GM21367 (cell line): Measurements from ENCODE around the gene CERS4.
"Not testable (repeated sequence)": the region's sequence is repeated elsewhere in the genome, so short reads cannot be mapped to it uniquely, and the experiment has no call there.

Experiments used
- ATAC-seq: cut with Tn5 transposase; IDR thresholded peaks from one replicate; pipeline ENCODE4 v1.9.1; 2021; ENCODE audit not compliant: unreplicated experiment

The CERS4 gene

DNA sequence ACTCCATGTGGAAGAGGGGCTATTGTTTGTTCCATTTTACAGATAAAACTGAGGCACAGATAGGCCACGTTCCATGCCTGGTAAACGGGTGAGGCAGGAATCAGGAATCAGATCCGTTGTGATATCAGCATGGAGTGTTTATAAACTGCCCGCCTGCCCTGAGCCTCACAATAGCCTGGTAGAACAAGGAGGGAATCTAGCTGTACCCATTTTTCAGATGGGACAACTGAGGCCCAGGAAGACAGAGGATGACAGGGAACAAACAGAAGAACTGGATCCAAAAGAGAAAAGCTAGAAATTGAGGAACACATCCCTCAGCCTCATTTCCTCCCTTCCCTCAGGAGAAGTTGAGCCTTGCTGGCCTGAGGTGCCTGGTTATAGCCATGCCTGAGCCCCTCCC is 32.5 kb downstream of the CERS4 start:
- no peak for ATAC-seq

DNA sequence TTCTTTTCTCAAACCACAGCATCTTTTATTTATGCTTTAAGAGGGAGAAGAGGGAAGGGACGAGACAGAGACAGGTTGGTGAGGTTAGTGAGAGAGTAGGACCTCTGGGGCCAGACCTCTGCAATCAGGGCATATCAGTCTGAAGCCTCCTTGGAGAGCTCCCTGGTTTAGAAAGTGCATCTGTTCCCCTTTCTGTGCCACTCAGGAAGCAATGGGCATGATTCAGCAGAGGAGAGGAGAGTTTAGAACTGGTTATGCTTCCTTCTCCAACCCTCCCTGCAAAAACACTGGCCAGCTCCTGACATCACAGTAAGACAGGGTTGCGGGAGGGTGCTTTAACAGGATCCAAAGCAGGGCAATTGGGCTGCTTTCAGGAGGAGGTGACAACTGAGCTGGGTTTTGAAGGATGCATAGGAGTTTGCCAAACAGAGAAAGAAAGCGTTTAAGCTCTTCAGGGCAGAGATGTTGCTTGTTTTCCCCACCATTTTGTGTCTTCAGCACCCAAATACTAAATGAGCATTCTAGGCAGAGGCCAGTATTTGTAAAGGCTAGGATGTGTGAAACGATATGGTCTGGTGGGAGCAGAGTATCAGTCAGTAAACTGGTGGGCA is 33.1 kb downstream of the CERS4 start:
- ATAC-seq: no peak

DNA sequence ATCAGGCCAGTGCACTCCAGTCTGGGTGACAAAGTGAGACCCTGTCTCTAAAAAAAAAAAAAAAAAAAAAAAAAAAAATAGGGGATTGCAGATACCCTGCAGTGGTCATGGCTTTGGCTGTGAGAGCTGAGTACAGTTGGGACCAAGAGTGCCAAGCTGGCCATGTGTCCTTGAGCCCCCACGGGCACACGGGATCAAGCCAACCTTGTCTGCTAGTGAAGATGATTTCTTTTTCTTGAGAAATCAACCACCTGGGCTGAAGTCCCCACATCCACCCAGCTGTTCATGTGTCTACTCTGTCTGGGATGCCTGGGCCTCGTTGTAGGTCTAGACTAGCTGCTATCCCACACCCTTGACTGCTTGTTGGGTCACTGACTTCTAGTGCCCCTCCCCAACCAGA is 34.0 kb downstream of the CERS4 start:
- no peak for ATAC-seq

- ATAC-seq: no peak
Observed at GRCh38 chr19:8244442-8244841, 35.3 kb downstream of the CERS4 start.

GRCh38 chr19:8245869-8246835 is 37.0 kb downstream of the CERS4 start:
- ATAC-seq: no peak

DNA sequence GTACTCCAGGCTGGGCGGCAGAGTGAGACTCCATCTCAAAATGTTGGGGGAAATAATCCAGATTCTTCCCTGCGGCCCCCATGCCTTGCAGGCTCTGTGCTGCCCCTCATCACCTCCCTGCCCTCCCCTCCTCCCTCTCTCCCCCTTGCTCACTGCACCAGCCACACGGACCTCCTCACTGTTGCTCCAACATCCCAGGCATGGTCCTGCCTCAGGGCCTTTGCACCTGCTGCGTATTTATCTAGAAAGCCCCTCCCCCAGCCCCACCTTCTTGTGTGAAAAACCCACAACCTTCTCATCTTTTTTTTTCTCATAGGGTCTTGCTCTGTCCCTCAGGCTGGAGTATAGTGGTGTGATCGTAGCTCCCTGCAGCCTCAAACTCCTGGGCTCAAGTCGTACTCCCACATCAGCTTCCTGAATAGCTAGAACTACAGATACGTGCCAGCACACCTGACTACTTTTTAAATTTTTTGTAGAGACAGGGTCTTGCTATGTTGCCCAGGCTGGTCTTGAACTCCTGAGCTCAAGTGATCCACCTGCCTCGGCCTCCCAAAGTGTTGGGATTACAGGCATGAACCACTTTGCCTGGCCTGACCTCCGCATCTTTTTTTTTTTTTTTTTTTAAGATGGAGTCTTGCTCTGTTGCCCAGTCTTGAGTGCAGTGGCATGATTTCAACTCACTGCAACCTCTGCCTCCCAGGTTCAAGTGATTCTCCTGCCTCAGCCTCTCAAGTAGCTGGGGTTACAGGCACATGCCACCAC is 38.1 kb downstream of the CERS4 start:
- not testable (repeated sequence) for ATAC-seq

DNA sequence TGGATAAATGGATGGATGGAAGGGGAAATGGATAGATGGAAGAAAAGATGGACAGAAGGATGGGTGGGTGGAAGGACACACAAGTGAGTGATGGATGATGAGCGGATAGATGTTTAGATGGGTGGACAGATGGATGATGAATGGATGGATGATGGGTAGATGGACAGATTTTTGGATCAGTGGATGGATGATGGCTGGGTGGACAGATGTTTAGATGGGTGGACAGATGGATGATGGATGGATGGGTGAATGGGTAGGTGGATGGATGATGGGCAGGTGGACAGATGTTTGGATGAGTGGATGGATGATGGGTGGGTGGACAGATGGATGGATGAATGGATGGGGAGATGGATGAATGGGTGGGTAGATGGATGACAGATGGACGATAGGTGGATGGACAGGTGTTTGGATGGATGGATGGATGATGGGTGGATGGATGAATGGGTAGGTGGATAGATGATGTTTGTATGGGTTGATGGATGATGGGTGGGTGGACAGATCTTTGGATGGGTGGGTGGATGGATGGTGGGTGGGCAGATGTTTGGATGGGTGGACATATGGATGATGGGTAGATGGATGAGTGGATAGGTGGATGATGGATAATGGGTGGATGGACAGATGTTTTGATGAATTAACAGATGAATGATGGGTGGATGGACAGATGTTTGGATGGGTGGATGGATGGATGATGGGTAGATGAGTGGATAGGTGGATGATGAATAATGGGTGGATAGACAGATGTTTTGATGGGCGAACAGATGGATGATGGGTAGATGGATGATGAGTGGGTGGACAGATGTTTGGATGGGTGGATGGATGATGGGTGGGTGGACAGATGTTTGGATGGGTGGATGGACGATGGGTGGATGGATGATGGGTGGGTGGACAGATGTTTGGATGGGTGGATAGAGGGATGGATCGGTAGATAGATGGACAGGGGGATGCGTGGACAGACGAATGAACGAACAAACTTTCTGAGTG is 39.5 kb downstream of the CERS4 start:
- ATAC-seq: no peak

- ATAC-seq: no peak
Observed at GRCh38 chr19:8250596-8250995, 41.4 kb downstream of the CERS4 start.

GRCh38 chr19:8251025-8251472 is 41.9 kb downstream of the CERS4 start:
- no peak for ATAC-seq

GRCh38 chr19:8252922-8253589 is 43.9 kb downstream of the CERS4 start:
- no peak for ATAC-seq

DNA sequence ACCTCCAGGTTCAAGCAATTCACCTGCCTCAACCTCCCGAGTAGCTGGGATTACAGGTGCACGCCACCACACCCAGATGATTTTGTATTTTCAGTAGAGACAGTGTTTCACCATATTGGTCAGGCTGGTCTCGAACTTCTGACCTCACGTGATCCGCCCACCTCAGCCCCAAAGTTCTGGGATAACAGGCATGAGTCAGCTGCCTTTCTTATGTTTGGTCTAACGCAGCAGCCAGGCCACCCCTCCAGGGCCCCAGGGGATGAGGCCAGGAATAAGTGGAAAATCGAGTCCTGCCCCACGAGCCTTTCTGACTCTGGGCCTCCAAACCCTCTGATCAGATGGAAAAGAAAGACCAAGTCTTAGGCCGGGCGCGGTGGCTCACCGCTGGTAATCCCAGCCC is 44.5 kb downstream of the CERS4 start:
- no peak for ATAC-seq

- no peak for ATAC-seq
Observed at GRCh38 chr19:8254286-8255001, 45.3 kb downstream of the CERS4 start.

GRCh38 chr19:8255426-8256125 is 46.4 kb downstream of the CERS4 start:
- ATAC-seq: no peak

DNA sequence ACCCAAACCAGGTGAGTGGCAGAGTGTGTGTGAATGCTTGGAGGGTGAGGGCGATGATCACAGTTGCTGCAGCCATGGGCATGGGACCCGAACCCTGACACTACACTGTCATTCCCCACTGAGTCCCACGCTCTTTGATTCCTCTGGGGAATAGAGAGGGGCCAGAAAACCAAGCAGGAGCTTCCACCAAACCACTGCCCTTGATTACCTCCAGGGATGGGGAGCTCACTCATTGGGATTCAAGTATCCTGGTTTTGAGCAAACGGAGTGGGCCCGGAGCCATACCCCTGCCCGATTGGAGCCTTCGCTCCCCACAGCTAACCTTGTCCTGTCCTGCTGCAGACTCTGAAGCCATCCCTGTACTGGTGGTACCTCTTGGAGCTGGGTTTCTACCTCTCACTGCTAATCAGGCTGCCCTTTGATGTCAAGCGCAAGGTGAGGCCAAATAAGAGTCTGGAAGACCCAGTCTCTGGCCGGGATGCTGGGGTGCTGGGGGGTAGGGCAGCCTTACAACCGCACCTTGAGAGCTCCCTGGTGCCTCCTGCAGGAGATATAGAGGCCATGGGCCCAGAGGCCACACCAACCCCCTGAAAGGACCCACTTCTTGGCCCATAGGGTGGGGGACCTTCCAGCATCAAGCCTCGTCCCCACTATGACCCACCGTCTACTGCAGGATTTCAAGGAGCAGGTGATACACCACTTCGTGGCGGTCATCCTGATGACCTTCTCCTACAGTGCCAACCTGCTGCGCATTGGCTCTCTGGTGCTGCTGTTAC is 47.3 kb downstream of the CERS4 start:
- ATAC-seq: no peak

DNA sequence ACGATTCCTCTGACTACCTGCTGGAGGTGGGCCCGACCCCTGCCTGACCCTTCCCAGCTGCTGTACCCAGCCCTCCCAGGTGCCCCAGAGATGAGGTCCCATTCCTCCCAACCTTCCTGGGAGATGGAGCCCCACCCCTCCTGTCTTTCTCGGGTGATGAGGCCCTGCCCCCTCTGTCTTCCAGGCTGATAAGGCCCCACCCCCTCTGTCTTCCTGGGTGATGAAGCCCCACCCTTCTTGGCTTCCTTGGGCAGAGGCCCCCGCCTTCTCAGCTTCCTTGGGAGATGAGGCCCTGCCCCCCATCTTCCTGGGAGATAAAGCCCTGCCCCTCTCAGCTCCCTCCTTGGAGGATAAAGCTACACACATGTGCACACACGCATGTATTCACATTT is 47.9 kb downstream of the CERS4 start:
- ATAC-seq: no peak

GRCh38 chr19:8259142-8259921 is 50.2 kb downstream of the CERS4 start:
- ATAC-seq: no peak

- ATAC-seq: no peak
Observed at GRCh38 chr19:8259922-8260247, 50.7 kb downstream of the CERS4 start.
